ENCODE results near the gene CDH13.

CDH13 gene

GRCh38 chr16:83579436-83579835, 952.7 kb downstream of the CDH13 start:
- TF ChIP-seq CTCF (IDR thresholded peaks at IDR 0.05; ENCODE audit: low read length, missing control alignments) = no peak
- no peak for DNase-seq (ENCODE audit: low read depth)

GRCh38 chr16:83581082-83581481, 954.3 kb downstream of the CDH13 start:
- no peak for TF ChIP-seq CTCF (IDR thresholded peaks at IDR 0.05; ENCODE audit: low read length, missing control alignments)
- DNase-seq (ENCODE audit: low read depth) = no peak
- no peak overlapping the region for H3K4me3 ChIP-seq (replicated peaks; ENCODE audit: low read depth, low read length)

More at GRCh38 chr16:83579436-83579835, 952.7 kb downstream of the CDH13 start:
- H3K4me3 ChIP-seq (replicated peaks; ENCODE audit: low read depth, low read length) = no peak overlapping the region

GRCh38 chr16:83581994-83582747, 955.4 kb downstream of the CDH13 start:
- no peak for TF ChIP-seq CTCF (IDR thresholded peaks at IDR 0.05; ENCODE audit: low read length, missing control alignments)
- H3K4me3 ChIP-seq (replicated peaks; ENCODE audit: low read depth, low read length) = no peak overlapping the region
- no peak for DNase-seq (ENCODE audit: low read depth)

- no peak overlapping the region for H3K4me3 ChIP-seq (replicated peaks; ENCODE audit: low read depth, low read length)
- DNase-seq (ENCODE audit: low read depth) = no peak
- no peak for TF ChIP-seq CTCF (IDR thresholded peaks at IDR 0.05; ENCODE audit: low read length, missing control alignments)
Observed at GRCh38 chr16:83586036-83586435, 959.3 kb downstream of the CDH13 start.

- no peak for DNase-seq (ENCODE audit: low read depth)
- TF ChIP-seq CTCF (IDR thresholded peaks at IDR 0.05; ENCODE audit: low read length, missing control alignments) = no peak
- no peak overlapping the region for H3K4me3 ChIP-seq (replicated peaks; ENCODE audit: low read depth, low read length)
Observed at GRCh38 chr16:83586461-83587200, 959.9 kb downstream of the CDH13 start.

- no peak for DNase-seq (ENCODE audit: low read depth)
- TF ChIP-seq CTCF (IDR thresholded peaks at IDR 0.05; ENCODE audit: low read length, missing control alignments) = no peak
- H3K4me3 ChIP-seq (replicated peaks; ENCODE audit: low read depth, low read length) = no peak overlapping the region
Observed at GRCh38 chr16:83587201-83587600, 960.4 kb downstream of the CDH13 start.

Measured in fibroblast of pulmonary artery (primary cell).